HG03064 (cell line): ENCODE results near the gene WEE2.

Experiments used
- ATAC-seq: cut with Tn5 transposase; IDR thresholded peaks from one replicate; pipeline ENCODE4 v1.9.1; 2021; ENCODE audit warnings: low read depth; ENCODE audit not compliant: unreplicated experiment

The WEE2 gene

DNA sequence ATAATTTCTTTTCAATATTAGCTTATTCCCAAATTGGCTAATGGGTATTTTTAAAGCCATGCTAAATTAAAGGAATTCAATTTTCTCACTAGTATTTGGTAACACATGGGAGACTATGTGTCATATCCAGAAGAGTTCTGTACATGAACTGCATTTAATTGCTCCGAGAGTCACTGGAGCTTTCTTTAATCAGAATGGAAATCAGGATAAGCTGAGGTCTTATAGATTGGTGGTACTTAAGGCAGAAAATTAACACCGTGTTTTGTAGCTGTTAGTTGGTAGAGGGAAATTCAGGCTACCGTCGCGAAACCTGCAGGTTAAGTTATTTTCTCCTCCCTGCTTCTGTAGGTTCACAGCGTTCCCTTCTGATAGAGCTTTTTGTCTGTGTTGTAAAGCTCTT lies at the start of gene WEE2:
WEE2 (plus strand) TSS at position 3 of the 400 bp plus-strand sequence. CDS start 406 bp downstream, outside the sequence.
- no peak for ATAC-seq

DNA sequence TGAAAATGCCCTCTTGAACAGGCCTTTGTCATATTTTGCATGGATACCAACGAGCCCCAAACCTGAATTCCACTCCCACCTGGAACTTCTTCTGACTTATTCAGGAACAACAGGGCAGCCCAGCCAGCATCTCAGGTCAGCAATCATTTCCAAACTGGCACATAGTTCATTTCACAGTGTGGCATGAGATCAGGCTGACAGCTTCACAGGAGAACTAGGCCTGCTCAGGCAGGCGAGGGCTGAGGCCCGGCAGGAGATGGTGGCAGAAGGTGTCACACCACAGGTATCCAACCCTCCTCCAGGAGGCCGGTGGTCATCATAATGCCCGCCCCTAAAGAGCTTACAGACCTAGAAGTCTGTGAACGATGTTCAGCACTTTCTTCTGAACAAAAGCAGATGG lies 48.7 kb upstream of the WEE2 start:
- ATAC-seq, result no peak

DNA sequence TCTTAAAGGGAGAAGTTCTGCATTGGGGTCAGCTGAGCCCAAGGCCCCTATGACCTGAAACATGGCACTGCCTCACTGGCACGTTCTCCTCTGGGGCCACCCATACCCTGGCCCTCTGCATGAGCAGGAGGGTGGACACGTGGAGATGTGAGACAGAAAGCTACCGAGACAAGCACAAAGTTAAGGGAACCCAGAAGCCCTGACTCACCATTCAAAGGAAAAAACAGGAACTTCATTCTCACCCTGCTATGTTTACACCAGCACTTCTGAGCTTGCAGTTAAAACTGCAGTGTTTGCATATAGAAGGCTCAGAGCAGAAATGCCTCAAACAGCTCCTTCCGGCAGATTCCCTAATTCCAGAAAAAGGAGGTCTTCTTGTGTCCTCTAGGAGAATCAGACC lies 47.9 kb upstream of the WEE2 start:
- no peak for ATAC-seq

DNA sequence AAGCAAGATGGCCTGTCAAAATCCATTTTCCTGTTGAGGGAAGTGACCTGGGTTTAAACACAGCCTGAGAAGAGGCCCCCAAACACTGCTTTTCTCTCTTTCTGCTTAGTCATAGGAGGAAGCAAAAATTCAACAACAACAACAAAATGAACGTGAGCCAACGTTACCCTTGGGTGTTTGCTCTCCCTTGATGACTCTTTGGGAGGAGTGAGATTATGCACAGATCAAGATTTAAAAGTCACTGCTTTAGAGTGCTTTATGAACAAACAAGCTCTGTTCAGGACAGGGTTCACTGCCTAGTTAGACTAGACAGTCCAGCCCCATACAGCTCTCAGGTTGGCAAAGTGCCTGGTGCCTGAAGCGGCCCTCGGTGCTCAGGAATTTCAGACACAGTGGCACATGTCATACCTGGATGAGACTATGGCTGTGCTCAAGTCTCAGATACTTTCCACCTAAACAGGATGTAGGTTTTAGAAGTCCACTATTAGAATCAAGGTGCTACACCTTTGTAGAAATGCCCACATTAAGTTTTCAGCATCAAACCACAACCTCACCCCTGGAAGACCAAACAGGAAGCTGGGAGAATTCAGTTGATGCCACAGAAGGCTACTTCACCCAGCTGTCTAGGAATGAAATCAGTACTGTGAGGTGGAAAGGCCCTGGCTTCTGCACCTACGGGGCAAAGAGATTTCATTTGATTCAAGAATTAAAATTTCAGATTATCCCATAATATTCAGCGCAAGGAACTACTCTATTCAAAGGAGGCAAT lies 44.9 kb upstream of the WEE2 start:
- ATAC-seq, result no peak

DNA sequence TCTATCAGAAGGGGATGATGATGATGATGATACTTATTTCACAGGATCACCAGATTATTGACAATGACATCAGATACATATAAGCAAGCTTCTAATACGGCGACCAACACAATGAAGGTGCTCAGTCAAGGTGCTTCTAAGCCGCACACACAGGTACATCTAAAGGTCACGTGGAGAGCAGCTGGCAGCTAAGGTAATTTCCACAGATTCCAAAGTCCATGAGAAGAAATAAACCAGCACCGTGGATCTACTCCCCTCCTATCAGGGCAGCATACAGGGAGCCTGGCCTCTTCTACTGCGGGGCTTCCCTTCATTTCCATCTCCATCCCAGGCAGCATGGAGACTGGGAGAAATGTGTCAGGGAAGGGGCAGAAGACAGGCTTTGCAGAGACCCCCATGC lies 43.7 kb upstream of the WEE2 start:
- no peak for ATAC-seq

DNA sequence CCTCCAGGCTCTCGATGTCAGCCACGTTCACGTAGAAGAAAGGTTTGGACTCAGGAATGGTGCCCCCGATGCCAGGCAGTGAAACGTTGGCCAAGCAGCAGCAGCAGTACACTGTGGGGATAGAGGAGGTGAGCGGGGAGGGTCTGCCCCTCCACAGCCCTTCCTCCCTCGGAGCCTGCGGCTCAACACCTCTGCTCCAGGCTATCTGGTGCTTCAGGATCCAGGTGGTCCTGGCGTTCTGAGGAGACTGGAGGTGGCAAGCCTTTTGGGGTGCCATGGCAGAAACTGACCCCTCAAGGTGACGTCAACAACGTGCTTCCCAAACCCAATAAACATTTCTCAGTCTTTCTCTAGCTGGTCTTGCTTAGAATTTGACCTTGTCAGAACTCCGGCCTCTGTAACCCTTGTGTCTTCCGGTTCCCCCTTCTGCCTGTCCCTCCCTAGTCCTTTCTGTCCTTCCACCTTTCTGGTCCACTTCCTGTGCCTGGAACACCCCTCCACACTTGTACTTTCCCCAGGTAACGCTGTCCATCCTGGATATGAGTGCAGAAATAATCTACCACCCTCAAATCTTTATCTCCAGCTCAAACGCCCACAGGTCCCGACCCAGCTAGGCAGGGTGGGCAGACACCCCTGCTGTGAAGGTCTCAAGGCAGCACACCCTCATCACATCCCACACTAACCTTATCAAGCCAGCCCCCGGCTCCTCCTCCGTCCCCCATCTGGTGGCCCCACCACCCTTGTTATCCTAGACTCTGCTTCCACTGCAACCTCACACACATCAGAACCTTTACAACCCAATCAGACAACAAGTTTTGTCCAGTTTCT lies 42.7 kb upstream of the WEE2 start:
- ATAC-seq, result no peak

DNA sequence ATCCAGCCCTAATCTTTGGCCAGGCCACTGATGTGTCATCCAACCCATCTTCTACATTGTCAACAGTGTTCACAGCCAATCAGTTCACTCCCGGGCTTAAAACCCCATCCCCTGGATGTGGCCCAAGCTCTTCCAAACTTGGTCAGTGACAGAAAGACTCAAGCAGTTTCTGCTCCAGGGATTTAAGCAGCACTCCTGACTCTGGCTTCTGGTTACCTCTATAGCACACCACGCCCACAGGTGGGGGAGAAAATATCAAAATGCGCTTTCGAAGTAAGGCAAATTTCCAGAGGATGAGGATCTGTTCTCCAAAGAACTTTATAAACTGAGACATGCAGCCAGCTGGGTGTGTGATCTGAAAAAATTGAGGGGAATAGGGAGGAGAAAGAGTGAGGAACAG lies 42.1 kb upstream of the WEE2 start:
- no peak for ATAC-seq

DNA sequence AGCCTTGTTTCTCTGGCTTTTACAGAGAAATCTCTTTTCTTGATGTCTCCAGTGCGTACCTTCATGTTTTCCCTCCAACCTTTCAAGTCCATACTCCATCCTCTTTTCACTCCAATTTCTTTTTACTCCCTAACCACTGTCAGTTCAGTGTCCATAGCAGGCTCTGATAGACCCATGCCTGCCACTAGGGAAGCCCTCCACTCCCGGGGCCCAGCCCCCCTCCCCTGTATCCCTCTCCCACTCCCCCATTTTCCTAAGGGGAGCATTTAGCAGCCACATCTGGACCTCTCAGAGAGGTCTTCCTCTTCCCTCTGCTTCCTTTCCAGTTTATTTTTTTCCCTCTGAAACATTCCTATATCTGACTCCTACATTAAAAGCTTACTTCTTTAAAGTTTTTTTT lies 39.3 kb upstream of the WEE2 start:
- ATAC-seq, result no peak

DNA sequence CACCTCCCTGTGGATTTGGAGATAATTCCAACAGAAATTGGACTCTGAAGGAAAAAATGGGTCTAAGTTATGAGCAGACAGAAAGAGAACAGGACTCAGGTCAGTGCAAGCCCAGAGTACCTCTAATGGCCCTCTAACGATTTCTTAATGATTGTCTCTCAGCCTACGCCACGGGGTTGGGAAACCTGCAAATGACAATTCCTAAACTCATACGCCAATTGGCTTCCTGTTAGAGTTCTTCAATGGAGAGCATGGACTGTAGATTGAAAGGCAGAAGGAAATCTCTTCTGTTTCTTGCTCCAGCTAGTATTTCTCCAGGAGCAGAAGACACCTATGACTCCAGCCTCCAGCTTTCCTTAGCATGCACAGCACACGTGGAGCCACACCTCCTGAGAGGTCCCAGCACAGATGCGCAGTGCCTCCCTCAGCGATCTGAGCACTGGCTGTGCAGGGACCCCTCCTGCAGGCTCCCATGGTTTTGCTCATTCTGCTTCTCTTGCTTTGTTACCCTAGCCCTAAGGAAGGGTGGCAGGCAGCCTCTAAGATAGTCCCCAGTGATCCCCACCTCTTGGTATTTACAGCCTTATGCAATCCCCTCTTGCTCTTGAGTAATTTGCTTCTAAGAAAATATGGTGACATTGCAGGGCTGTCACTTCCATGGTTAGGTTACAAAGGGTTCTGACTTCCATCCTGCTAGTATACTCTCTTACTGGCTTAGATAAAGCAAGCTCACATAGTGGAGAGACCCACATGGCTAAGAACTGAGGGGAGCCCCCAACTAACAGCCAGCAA lies 36.3 kb upstream of the WEE2 start:
- no peak for ATAC-seq

DNA sequence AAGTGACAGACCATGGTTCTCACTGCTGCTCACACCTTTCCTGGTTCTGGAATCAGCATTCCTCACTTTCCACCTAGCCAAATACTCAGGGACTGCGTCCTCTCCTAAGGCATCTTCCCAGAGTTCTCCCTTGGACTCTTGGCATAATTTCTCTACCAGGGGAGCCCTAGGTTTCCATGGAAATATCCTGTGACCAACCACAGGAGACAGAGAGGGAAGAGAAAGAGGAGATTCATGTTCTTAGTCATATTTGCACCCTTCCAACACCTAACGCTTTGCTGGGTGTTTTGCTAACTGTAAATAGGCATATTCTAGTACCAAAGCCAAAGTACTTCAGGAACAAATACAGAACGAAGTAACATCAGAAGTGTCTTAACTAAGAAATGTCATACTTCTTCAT lies 34.8 kb upstream of the WEE2 start:
- ATAC-seq, result no peak

DNA sequence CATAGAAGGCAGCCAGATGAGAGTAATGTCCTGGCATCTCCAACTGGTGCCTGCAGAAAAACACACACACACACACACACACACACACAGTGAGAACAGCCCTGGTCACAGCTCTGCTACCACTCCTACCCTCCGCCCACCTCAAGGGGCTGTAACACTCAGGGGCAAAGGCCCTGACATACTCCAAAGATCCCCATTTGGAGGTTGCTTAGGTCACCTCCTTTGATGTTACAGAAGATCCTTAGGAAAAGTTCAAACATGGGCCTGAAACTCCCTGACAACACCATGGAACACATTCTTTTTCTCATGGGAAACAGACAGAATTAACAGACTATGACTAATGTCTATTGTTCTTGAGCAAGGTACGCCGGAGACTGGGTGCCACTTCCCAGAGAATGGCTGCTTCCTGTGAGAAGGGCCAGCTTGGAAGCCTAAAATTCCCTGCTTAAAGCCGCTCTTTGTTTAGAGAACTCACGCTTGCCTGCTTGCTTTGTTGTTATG lies 33.9 kb upstream of the WEE2 start:
- ATAC-seq, result no peak

DNA sequence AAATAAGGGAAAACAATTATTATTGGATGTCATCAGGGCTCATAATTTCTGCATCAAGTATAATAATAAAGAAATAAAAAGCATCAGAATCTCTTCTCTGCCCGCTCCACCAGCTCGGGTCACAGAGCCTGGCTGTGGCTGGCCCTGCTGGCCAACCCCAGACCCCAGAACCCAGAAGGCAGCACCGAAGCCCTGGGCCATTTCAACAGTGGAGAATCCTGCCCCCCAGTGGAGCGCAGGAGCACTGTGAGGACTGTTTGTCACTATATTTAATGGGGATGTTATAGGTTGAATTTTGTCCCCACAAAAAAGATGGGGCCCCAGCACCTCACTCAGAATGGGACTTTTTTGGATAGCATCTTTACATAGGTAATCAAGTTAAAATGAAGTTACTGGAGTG lies 33.5 kb upstream of the WEE2 start:
- no peak for ATAC-seq

DNA sequence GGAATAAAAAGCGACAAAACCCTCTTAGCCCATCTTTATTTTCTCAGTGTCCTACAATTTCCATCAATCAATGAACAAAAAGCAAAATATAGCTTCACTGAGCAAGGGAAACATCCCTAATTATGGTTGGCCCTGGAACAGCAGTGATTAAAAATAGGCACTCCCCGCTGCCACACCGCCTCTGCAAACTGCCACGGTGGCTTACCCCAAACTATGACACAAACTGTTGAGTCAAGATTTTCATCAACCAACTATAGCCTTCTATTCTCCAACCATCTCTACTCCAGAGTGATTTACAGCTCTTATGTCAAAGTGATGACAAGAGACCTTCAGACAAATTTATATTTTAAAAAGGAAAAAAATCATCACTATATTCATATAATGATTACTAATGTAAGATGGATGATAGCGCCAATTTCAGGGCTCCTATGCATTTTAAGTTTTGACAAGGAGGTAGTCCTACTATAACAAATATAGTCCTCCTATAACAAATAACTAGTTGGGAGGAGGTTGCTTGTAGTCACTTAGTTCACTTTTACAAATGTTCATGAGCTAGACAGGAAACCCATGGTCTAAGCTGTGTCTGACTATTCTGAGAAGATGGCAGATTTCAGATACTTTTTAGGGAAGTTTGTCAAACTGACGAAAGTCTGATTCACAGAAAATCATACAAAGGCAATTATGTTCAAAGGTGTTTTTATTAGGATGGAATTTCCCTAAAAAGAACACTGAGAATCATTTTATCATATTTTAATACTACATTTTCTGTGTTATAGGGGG lies 32.5 kb upstream of the WEE2 start:
- no peak for ATAC-seq

DNA sequence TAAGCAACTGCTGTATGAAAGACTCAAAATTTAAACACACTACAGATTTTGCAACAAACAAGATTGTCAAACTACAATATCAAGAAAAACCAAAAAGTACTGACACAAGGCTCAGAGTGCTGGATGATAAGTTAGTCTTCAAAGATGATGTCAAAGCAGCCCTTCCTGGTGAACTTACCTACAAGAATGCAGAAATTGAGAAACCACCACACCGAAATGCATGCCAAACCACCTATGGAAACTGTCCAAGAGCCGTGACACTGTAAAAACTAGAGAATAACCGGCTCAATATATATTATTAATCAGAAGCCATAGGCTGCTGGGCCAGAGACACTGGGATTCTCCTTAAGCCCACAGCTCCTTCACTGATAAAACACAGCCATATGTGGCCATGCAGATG lies 31.5 kb upstream of the WEE2 start:
- ATAC-seq, result no peak

DNA sequence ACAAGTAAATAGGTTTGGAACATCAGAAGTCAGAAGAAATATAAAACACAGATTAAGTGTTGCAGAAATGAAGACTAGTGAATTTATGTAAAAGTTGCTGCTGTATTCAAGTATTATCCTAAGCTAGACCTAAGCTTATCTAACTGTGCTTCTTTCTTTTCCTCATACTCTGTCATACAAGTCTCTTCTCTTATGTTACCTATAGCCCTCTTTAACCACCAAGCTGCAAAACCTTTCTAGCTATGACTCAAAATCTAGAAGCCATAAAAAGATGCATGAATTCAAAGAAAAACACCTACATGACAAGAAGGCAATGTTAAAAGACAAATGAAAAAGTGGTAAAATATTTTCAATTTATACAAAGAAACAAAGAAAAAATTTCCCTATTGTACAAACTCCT lies 29.1 kb upstream of the WEE2 start:
- no peak for ATAC-seq

DNA sequence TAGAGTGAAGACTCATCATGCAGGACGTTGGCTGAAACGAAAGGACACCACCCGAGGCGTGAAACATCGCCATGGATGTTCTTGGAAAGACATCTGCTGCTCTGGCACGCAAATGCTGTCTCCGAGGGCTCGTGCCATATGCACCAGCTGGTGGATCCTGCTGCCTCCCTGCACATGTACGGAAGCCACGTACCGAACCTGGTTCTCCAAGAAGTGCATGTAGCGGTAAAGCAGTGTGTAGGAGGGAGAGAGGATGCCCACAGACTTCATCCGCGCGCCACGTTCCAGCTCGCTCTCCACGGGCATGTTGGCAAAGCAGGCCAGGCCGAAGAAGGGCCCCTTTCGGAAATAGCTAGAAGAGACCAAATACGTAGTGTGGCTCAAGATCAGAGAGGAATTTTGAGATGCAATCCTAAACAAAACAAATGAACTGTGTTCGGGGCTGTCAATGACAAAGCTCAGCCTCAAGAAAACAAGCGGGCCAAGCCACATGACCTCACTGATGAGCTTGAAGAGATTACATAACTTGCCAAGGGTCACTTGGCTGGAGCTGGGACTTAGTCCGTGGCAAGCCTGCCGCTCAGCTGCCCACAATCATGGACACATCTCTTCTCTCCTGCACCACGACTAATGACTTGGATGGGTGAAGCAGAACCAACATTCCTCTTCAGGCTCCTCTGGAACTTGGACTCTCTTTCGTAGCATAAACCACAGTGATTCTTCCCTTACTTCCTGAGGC lies 22.7 kb upstream of the WEE2 start:
- no peak for ATAC-seq

DNA sequence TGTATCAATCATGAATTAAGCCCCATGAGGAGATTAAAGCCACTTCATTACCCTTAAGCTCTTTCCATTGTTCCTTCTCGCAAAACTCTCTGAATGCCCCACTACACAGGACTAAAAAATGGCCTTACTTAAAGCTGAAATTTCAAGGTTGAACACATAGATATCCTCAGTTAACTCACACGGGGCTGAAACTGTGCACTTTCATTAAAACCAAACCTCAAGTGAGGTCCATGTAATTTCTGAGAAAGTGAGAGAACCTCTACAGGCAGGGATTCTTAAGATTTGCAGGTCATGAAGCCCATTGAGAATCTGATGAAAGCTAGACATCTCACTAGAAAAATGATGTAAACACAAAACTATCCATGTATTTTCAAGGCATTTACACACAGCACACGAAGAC lies 22.1 kb upstream of the WEE2 start:
- no peak for ATAC-seq

DNA sequence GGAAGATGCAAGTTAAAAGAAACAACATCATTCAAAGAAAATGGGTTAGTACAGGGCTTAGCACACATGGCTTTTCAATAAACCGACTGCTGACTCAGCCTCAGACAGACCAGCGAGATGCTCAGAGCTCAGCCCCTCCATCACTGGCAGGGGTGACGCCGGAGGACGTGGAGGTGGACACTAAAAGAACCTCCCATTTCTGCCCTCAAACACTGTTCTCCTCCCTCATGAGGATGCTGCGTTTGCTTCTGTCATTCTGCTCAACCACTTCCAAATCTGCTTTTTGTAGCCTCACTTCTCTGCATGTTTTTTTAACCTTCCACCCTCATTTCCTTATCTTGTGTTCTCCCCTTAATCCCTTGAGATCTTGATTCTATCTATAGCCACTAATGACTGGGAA lies 21.5 kb upstream of the WEE2 start:
- no peak for ATAC-seq

DNA sequence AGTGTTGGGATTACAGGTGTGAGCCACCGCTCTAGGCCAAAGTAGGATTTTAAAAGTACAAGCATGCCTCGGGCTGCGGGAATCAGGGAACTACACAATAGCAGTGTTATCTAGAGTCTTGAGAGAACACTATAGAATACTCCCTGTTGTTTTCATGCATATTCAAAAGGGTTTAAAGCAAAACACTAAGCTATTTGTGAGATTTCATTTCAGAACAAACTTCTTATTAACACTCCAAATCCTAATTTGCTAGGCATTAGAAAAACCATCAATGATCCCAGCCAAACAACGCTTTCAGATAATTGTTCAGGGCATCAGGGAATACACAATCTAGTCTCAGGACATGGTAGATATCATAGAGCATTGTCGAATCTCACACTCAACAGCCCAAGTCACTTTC lies 20.1 kb upstream of the WEE2 start:
- no peak for ATAC-seq
